ENCODE measurements around the gene MSL2.
"Not testable (repeated sequence)": the region's sequence is repeated elsewhere in the genome, so short reads cannot be mapped to it uniquely, and the experiment has no call there.

Gene MSL2

DNA sequence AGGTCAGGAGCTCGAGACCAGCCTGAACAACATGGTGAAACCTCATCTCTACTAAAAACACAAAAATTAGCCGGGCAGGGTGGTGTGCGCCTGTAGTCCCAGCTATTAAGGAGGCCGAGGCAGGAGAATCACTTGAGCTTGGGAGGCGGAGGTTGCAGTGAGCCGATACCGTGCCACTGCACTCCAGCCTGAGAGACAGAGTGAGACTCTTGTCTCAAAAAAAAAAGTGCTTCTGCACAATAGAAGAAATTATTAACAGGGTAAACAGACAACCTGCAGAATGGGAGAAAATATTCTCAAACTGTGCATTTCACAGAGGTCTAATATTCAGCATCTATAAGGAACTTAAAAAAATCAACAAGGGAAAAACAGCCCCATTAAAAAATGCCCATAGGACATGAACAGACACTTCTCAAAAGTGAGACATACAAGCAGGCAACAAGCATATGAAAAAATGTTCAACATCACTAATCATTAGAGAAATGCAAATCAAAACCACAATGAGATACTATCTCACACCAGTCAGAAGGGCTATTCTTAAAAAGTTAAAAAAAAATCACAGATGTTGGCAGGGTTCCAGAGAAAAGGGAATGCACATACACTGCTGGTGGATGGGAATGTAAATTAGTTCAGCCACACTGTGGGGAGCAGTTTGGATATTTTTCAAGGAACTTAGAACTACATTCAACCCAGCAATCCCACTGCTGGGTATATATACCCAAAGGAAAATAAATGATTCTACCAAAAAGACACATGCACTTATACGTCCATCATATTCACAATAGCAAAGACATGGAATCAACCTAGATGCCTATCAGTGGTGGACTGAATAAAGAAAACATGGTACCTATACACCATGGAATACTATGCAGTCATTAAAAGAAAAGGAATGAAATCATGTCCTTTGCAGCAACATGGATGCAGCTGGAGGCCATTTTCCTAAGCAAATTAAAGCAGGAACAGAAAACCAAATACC lies 75.5 kb downstream of the MSL2 start:
- ChIA-PET POLR2A (no interaction called here), CTCF (no interaction called here)
- TF ChIP-seq ELF4 (IDR thresholded peaks at IDR 0.05) (no peak), FOXA1 (IDR thresholded peaks at IDR 0.05) (no peak), SUZ12 (IDR thresholded peaks at IDR 0.05) (no peak), TARDBP (IDR thresholded peaks at IDR 0.05) (no peak), BHLHE40 (IDR thresholded peaks at IDR 0.05; ENCODE audit: borderline replicate concordance) (no peak), L3MBTL2 (conservative IDR thresholded peaks at IDR 0.05) (no peak), CTBP1 (IDR thresholded peaks at IDR 0.05; ENCODE audit: borderline replicate concordance) (no peak), ZNF384 (IDR thresholded peaks at IDR 0.05) (no peak), ARNT (IDR thresholded peaks at IDR 0.05) (no peak), HDGF (IDR thresholded peaks at IDR 0.05; ENCODE audit: borderline replicate concordance) (no peak), LEF1 (IDR thresholded peaks at IDR 0.05; ENCODE audit: borderline replicate concordance) (no peak), FOXM1 (IDR thresholded peaks at IDR 0.05; ENCODE audit: borderline replicate concordance) (no peak)
- TF ChIP-seq, protein P1, sequence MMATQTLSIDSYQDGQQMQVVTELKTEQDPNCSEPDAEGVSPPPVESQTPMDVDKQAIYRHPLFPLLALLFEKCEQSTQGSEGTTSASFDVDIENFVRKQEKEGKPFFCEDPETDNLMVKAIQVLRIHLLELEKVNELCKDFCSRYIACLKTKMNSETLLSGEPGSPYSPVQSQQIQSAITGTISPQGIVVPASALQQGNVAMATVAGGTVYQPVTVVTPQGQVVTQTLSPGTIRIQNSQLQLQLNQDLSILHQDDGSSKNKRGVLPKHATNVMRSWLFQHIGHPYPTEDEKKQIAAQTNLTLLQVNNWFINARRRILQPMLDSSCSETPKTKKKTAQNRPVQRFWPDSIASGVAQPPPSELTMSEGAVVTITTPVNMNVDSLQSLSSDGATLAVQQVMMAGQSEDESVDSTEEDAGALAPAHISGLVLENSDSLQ (IDR thresholded peaks at IDR 0.05), result no peak
- no peak for DNase-seq (ENCODE audit: extremely low spot score)

DNA sequence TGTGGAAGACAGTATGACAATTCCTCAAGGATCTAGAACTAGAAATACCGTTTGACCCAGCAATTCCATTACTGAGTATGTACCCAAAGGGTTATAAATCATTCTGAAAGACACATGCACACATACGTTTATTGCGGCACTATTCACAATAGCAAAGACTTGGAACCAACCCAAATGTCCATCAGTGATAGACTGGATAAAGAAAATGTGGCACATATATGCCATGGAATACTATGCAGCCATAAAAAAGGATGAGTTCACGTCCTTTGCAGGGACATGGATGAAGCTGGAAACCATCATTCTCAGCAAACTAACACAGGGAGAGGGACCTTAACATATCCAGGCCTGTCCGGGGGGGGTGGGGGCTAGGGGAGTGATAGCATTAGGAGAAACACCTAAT lies 76.4 kb downstream of the MSL2 start:
- POLR2A ChIA-PET, result not testable (repeated sequence)

DNA sequence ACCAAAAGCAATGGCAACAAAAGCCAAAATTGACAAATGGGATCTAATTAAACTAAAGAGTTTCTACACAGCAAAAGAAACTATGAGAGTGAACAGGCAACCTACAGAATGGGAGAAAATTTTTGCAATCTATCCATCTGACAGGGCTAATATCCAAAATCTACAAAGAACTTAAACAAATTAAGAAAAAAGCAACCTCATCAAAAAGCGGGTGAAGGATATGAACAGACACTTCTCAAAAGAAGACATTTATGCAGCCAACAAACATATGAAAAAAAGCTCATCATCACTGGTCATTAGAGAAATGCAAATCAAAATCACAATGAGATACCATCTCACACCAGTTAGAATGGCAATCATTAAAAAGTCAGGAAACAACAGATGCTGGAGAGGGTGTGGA lies 76.8 kb downstream of the MSL2 start:
- DNase-seq (ENCODE audit: extremely low spot score); POLR2A ChIA-PET; CTCF ChIA-PET: not testable (repeated sequence)

More for the DNA sequence above, 76.4 kb downstream of the MSL2 start:
- CTCF ChIA-PET; DNase-seq (ENCODE audit: extremely low spot score): not testable (repeated sequence)

DNA sequence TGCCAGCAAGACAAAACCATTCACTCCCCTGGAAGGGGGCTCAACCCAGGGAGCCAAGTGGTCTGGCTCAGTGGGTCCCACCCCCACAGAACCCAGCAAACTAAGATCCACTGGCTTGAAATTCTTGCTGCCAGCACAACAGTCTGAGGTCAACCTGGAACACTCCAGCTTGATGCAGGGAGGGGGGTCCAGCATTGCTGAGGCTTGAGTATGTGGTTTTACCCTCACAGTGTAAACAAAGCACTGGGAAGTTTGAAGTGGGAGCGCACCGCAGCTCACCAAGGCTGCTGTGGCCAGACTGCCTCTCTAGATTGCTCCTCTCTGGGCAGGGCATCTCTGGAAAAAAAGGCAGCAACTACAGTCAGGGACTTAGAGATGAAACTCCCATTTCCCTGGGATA lies 81.7 kb downstream of the MSL2 start:
- POLR2A ChIA-PET, result no interaction called here
- no peak for DNase-seq (ENCODE audit: extremely low spot score)
- CTCF ChIA-PET, result no interaction called here
- TF ChIP-seq FOXA1 (IDR thresholded peaks at IDR 0.05), result no peak

DNA sequence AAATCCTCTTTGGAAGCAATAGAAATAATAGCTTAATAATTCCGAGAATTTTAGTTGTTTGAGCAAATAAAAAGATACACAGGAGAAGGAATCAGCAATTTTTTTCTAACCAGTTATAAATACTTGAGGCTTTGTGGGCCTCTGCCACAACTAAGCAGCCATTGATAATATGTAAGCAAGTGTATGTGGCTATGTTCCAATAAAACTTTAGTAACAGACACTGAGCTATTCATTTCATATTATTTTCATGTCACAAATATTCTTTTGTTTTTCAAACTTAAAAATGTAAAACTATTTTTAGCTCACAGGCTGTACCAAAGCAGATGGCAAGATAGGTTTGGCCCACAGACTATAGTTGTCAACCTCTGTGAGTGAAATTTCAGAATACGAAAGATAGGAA lies 85.7 kb downstream of the MSL2 start:
- ChIA-PET POLR2A (no interaction called here), CTCF (interaction anchor here (0.7 kb wide), 1 partner anchor 1027 kb away, joined by 3 read pairs; no protein-coding TSS in a partner anchor)
- DNase-seq (ENCODE audit: extremely low spot score), result no peak
- TF ChIP-seq LEF1 (IDR thresholded peaks at IDR 0.05; ENCODE audit: borderline replicate concordance) (no peak), FOXA1 (IDR thresholded peaks at IDR 0.05) (no peak), ZNF384 (IDR thresholded peaks at IDR 0.05) (no peak), L3MBTL2 (conservative IDR thresholded peaks at IDR 0.05) (no peak), FOXK2 (IDR thresholded peaks at IDR 0.05) (no peak), FOXM1 (IDR thresholded peaks at IDR 0.05; ENCODE audit: borderline replicate concordance) (no peak), HDGF (IDR thresholded peaks at IDR 0.05; ENCODE audit: borderline replicate concordance) (no peak), ELF4 (IDR thresholded peaks at IDR 0.05) (no peak), ARNT (IDR thresholded peaks at IDR 0.05) (no peak), CTBP1 (IDR thresholded peaks at IDR 0.05; ENCODE audit: borderline replicate concordance) (no peak), SP1 (IDR thresholded peaks at IDR 0.05) (no peak), BHLHE40 (IDR thresholded peaks at IDR 0.05; ENCODE audit: borderline replicate concordance) (no peak), SUZ12 (IDR thresholded peaks at IDR 0.05) (no peak), TARDBP (IDR thresholded peaks at IDR 0.05) (no peak), NFRKB (IDR thresholded peaks at IDR 0.05) (no peak)
- TF ChIP-seq, protein P1 (IDR thresholded peaks at IDR 0.05), result no peak

DNA sequence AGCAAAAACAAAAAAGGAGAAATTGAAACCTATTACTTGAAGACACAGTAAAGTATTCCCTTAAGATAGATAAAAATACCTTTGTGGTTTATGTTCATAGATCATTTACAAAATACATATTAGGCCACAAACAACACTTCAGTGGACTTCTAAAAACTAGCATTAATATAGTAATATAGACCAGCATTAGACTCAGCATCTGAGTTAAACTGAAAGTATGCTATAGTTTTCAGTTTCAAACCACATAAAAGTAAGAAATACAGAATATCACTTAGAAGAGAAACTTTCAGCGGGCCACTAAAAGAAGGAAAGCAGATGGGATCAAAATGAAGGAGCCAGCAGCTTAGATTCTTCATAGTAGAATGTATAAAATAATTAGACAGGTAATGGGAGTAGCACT lies 86.6 kb downstream of the MSL2 start:
- TF ChIP-seq, protein P1 (IDR thresholded peaks at IDR 0.05), result no peak
- TF ChIP-seq HDGF (IDR thresholded peaks at IDR 0.05; ENCODE audit: borderline replicate concordance) (no peak), SP1 (IDR thresholded peaks at IDR 0.05) (no peak), TARDBP (IDR thresholded peaks at IDR 0.05) (no peak), SUZ12 (IDR thresholded peaks at IDR 0.05) (no peak), LEF1 (IDR thresholded peaks at IDR 0.05; ENCODE audit: borderline replicate concordance) (no peak), ARNT (IDR thresholded peaks at IDR 0.05) (no peak), ZNF384 (IDR thresholded peaks at IDR 0.05) (no peak), FOXK2 (IDR thresholded peaks at IDR 0.05) (no peak), CTBP1 (IDR thresholded peaks at IDR 0.05; ENCODE audit: borderline replicate concordance) (no peak), FOXM1 (IDR thresholded peaks at IDR 0.05; ENCODE audit: borderline replicate concordance) (no peak), BHLHE40 (IDR thresholded peaks at IDR 0.05; ENCODE audit: borderline replicate concordance) (no peak), NFRKB (IDR thresholded peaks at IDR 0.05) (no peak), ELF4 (IDR thresholded peaks at IDR 0.05) (no peak), FOXA1 (IDR thresholded peaks at IDR 0.05) (no peak), L3MBTL2 (conservative IDR thresholded peaks at IDR 0.05) (no peak)
- ChIA-PET CTCF (no interaction called here), POLR2A (no interaction called here)
- no peak for DNase-seq (ENCODE audit: extremely low spot score)

DNA sequence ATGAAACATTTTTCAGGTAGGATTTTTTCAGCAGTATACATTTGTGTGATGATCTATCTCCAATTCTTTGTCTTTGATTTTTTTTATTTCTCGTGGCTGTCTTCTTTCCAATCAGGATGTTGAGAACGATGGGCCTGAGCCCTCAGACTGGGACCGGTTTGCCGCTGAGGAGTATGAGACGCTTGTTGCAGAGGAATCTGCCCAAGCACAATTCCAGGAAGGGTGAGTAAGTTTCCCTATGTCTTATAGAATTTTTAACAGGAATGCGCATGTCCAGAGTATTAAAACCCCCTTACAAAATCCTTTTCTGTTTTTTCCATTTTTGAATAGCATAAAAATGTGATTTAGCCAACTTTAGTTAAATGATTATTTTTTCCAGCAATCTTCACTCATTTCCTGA lies 90.0 kb downstream of the MSL2 start:
- POLR2A ChIA-PET, result no interaction called here
- CTCF ChIA-PET, result no interaction called here
- TF ChIP-seq NFRKB (IDR thresholded peaks at IDR 0.05) (no peak), L3MBTL2 (conservative IDR thresholded peaks at IDR 0.05) (no peak), HDGF (IDR thresholded peaks at IDR 0.05; ENCODE audit: borderline replicate concordance) (no peak), SP1 (IDR thresholded peaks at IDR 0.05) (no peak), ZNF384 (IDR thresholded peaks at IDR 0.05) (no peak)
- no peak for DNase-seq (ENCODE audit: extremely low spot score)
